CD14-positive monocyte (primary cell): ENCODE results near the gene OR9Q1. TPM values are rescaled to one million over a fixed set of nuclear protein-coding genes. Genes with fewer than 3 reads are reported as not detected.

Source experiments
- DNase-seq, 3 donors: peaks; one replicate each; pipeline ENCODE4 v3.0.0-alpha.2; 2011 to 2022
- H2AFZ ChIP-seq: 2 replicates; pipeline ENCODE4 v1.6.0; 2012; ENCODE audit warnings: mild to moderate bottlenecking, low read depth, low read length, inconsistent platforms; ENCODE audit not compliant: insufficient read depth, poor library complexity, severe bottlenecking
- H3K27ac ChIP-seq, 2 donors: 1 replicate in 1 of 2; 2 replicates in 1 of 2; pipeline ENCODE4 v1.5.1; 2012 to 2013; ENCODE audit warnings: low read length in 2 of 2, control low read depth in 1 of 2, inconsistent platforms in 1 of 2, low read depth in 1 of 2, mild to moderate bottlenecking in 1 of 2
- H3K27me3 ChIP-seq, 2 donors: one replicate each; pipeline versions ENCODE4 v1.6.0 to v1.6.1; 2011 to 2013; ENCODE audit warnings: low read length in 2 of 2; ENCODE audit not compliant: control insufficient read depth in 2 of 2, insufficient read depth in 2 of 2
- H3K36me3 ChIP-seq, 2 donors: replicated peaks in 1 of 2; 1 replicate in 1 of 2; 2 replicates in 1 of 2; pipeline versions ENCODE4 v1.5.1 to v1.6.1; 2012 to 2013; ENCODE audit warnings: low read length in 2 of 2, control low read depth in 1 of 2, inconsistent platforms in 1 of 2, mild to moderate bottlenecking in 1 of 2; ENCODE audit not compliant: insufficient read depth in 2 of 2, control insufficient read depth in 1 of 2
- H3K4me1 ChIP-seq, 2 donors: 1 replicate in 1 of 2; 2 replicates in 1 of 2; pipeline versions ENCODE4 v1.5.1 to v1.6.1; 2012 to 2013; ENCODE audit warnings: low read length in 2 of 2, control low read depth in 1 of 2, inconsistent platforms in 1 of 2, mild to moderate bottlenecking in 1 of 2, moderate library complexity in 1 of 2; ENCODE audit not compliant: insufficient read depth in 2 of 2, control insufficient read depth in 1 of 2
- H3K4me2 ChIP-seq: replicated peaks from 2 replicates; pipeline ENCODE3; 2012; ENCODE audit warnings: low read length, moderate library complexity, mild to moderate bottlenecking; ENCODE audit not compliant: poor library complexity, severe bottlenecking; ENCODE audit errors: extremely low read depth
- H3K4me3 ChIP-seq, 3 experiments: fragments of 200-600 bp in 1 of 3; sonication (generic) in 1 of 3; replicated peaks in 1 of 3; 1 replicate in 2 of 3; 2 replicates in 1 of 3; pipeline ENCODE4 v1.5.1; 2011 to 2013; ENCODE audit warnings: low read length in 3 of 3, mild to moderate bottlenecking in 3 of 3, control low read depth in 2 of 3, low read depth in 2 of 3, inconsistent platforms in 1 of 3, moderate library complexity in 1 of 3
- H3K79me2 ChIP-seq: 2 replicates; pipeline ENCODE4 v1.6.0; 2012; ENCODE audit warnings: mild to moderate bottlenecking, control low read depth, inconsistent platforms, low read length, moderate library complexity; ENCODE audit not compliant: insufficient read depth
- H3K9ac ChIP-seq: 2 replicates; pipeline ENCODE4 v1.6.0; 2017; ENCODE audit warnings: low read length, mild to moderate bottlenecking; ENCODE audit not compliant: insufficient read depth, poor library complexity, severe bottlenecking
- H3K9me3 ChIP-seq, 2 donors: replicated peaks in 1 of 2; 1 replicate in 1 of 2; 2 replicates in 1 of 2; pipeline versions ENCODE4 v1.5.1 to v1.6.1; 2012 to 2013; ENCODE audit warnings: low read length in 2 of 2, control low read depth in 1 of 2; ENCODE audit not compliant: control insufficient read depth in 1 of 2, insufficient read depth in 1 of 2
- H4K20me1 ChIP-seq: 2 replicates; pipeline ENCODE4 v1.6.0; 2012; ENCODE audit warnings: mild to moderate bottlenecking, low read length, control low read depth, moderate library complexity; ENCODE audit not compliant: insufficient read depth
- H3K27ac Mint-ChIP-seq, 7 donors: one replicate each; pipeline ENCODE4 v1.8.0; 2020; ENCODE audit warnings: mild to moderate bottlenecking in 7 of 7, mixed read lengths in 7 of 7, moderate library complexity in 6 of 7, inconsistent platforms in 2 of 7
- H3K27me3 Mint-ChIP-seq, 3 donors: one replicate each; pipeline ENCODE4 v1.8.0; 2021 to 2022; ENCODE audit warnings: low read depth in 3 of 3, mild to moderate bottlenecking in 3 of 3, mixed read lengths in 3 of 3, moderate library complexity in 3 of 3, inconsistent platforms in 1 of 3
- H3K36me3 Mint-ChIP-seq, 2 donors: one replicate each; pipeline ENCODE4 v1.8.0; 2020; ENCODE audit warnings: mixed read lengths in 2 of 2, inconsistent platforms in 1 of 2, mild to moderate bottlenecking in 1 of 2
- H3K4me1 Mint-ChIP-seq: one replicate; pipeline ENCODE4 v1.8.0; 2020; ENCODE audit warnings: mild to moderate bottlenecking, mixed read lengths
- H3K4me3 Mint-ChIP-seq, 2 donors: one replicate each; pipeline ENCODE4 v1.8.0; 2020; ENCODE audit warnings: mild to moderate bottlenecking in 2 of 2, mixed read lengths in 2 of 2, moderate library complexity in 1 of 2
- H3K9me3 Mint-ChIP-seq, 7 donors: one replicate each; pipeline ENCODE4 v1.8.0; 2020 to 2022; ENCODE audit warnings: mixed read lengths in 7 of 7, mild to moderate bottlenecking in 6 of 7, moderate library complexity in 6 of 7, inconsistent platforms in 2 of 7
- WGBS: methylation state at CpG from one replicate; pipeline ENCODE4 v1.1.5; 2013; ENCODE audit warnings: missing lambda C conversion rate; ENCODE audit not compliant: insufficient coverage; 5-methylcytosine and 5-hydroxymethylcytosine counted together
- intact Hi-C, 2 donors: fragments of 100-400 bp; cut with micrococcal nuclease; formaldehyde crosslinking; loops; one replicate each; pipeline versions ENCODE4 v1.15.0 to v1.15.1; 2023
- polyA minus RNA-seq: library from RNA; depleted of rRNA, polyadenylated mRNA; stranded (reverse); fragments of >200 nt; gene quantifications from 2 replicates; pipeline ENCODE4 v1.2.3, GENCODE V29; 2012
- polyA plus RNA-seq, 3 donors: library from polyadenylated mRNA; depleted of rRNA in 1 of 3; unstranded in 2 of 3; stranded (reverse) in 1 of 3; fragments of 300-500 nt in 2 of 3; fragments of >200 nt in 1 of 3; fragmentation: Illumina TruSeq in 2 of 3; gene quantifications; 1 replicate in 2 of 3; 2 replicates in 1 of 3; pipeline ENCODE4 v1.2.3, GENCODE V29; 2012 to 2021
- total RNA-seq, 12 experiments: library from RNA in 1 of 12; stranded (reverse) in 1 of 12; fragments of 120-200 nt in 1 of 12; gene quantifications; one replicate each; pipeline ENCODE4 v1.2.4 and lab custom pipeline; 2013 to 2026; ENCODE audit warnings: mixed read lengths in 6 of 12, inconsistent platforms in 1 of 12
- TF ChIP-seq, protein P1 (sequence below): fragments of 200-600 bp; IDR thresholded peaks from one replicate; pipeline ENCODE4 v1.8.0; 2022; ENCODE audit warnings: antibody characterized with exemption, mild to moderate bottlenecking

OR9Q1 gene
- total RNA-seq (2013): not detected
- polyA plus RNA-seq (not detected), polyA minus RNA-seq (not detected in 2 replicates), total RNA-seq (lab: John Stamatoyannopoulos, UW) (0 to 0.81 (median 0) reads per million in 11 experiments)

DNA sequence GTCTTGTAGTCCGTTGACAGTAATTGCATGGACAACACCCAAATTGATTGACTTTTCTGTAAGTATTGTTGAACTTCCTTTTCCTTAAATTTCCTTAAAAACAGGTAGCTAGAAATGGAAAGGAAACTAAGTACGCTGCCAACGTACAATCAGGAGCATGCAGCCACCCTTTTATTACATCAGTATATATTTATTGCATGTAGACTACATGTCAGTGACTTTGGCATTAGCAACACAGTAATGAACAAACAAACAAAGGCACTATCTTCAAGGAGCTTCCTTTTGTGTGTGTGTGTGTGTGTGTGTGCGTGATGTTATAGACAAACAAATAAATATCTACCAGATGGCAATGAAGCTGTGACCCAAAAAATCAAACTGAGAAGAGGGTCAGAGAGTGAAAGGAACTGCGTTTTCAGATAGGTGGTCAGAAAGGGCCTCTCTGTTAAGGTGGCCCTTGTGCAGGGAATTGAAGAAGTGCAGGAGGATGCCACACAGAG lies at the start of gene OR9Q1:
Gene OR9Q1 (plus strand): TSS at position 447 of the 497 bp plus-strand sequence. CDS start 155,564 bp downstream, outside the sequence.
- Histone ChIP-seq H3K79me2 (no peaks in the 10 kb centered on the region), H4K20me1 (no peaks in the 10 kb centered on the region), H3K9ac (no peak within 1 kb of the TSS), H3K4me3 (no peak within 1 kb of the TSS), H3K9me3 (no peaks in the 10 kb centered on the region), H3K4me2 (no peak within 1 kb of the TSS), H3K36me3 (no peaks in the 10 kb centered on the region), H3K27ac (no peak within 1 kb of the TSS), H3K27me3 (no peaks in the 10 kb centered on the region), H3K4me1 (no peaks in the 10 kb centered on the region), H2AFZ (no peak within 1 kb of the TSS)
- Mint-ChIP-seq H3K4me3 (no peak within 1 kb of the TSS), H3K4me1 (no peaks in the 10 kb centered on the region), H3K36me3 (no peaks in the 10 kb centered on the region), H3K9me3 (peaks cover 0 to 3% (median 0%) of the 10 kb centered on the region in 7 donors), H3K27ac (peak within 1 kb of the TSS in 1 of 7 donors; percentile 1), H3K27me3 (peaks cover 0 to 4% (median 2%) of the 10 kb centered on the region in 3 donors)
- WGBS: 50% methylated on average over 1 of the region's 5 CpGs
- no peak for DNase-seq
- TF ChIP-seq, protein P1, sequence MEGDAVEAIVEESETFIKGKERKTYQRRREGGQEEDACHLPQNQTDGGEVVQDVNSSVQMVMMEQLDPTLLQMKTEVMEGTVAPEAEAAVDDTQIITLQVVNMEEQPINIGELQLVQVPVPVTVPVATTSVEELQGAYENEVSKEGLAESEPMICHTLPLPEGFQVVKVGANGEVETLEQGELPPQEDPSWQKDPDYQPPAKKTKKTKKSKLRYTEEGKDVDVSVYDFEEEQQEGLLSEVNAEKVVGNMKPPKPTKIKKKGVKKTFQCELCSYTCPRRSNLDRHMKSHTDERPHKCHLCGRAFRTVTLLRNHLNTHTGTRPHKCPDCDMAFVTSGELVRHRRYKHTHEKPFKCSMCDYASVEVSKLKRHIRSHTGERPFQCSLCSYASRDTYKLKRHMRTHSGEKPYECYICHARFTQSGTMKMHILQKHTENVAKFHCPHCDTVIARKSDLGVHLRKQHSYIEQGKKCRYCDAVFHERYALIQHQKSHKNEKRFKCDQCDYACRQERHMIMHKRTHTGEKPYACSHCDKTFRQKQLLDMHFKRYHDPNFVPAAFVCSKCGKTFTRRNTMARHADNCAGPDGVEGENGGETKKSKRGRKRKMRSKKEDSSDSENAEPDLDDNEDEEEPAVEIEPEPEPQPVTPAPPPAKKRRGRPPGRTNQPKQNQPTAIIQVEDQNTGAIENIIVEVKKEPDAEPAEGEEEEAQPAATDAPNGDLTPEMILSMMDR: no peak
- intact Hi-C loops: no loop called here

GRCh38 chr11:57974132-57974531 lies 49.5 kb upstream of the OR9Q1 start:
- no peak overlapping the region for H2AFZ ChIP-seq
- intact Hi-C loops: no loop called here
- Mint-ChIP-seq H3K4me3 (no peak overlapping the region), H3K27me3 (peaks cover 2 to 3% (median 2%) of the 10 kb centered on the region in 3 donors), H3K4me1 (peaks cover 9% of the 10 kb centered on the region), H3K36me3 (no peaks in the 10 kb centered on the region), H3K27ac (no peak overlapping the region), H3K9me3 (peaks cover 0 to 5% (median 3%) of the 10 kb centered on the region in 7 donors)
- TF ChIP-seq, protein P1: no peak
- no peaks in the 10 kb centered on the region for H3K9me3 ChIP-seq
- no peaks in the 10 kb centered on the region for H3K79me2 ChIP-seq
- H3K4me3 ChIP-seq: no peak overlapping the region
- no peaks in the 10 kb centered on the region for H3K36me3 ChIP-seq
- no peak for DNase-seq
- no peaks in the 10 kb centered on the region for H4K20me1 ChIP-seq
- no peak overlapping the region for H3K27ac ChIP-seq
- no peak overlapping the region for H3K4me2 ChIP-seq
- H3K4me1 ChIP-seq: peaks cover 6% of the 10 kb centered on the region in 2 donors
- no peaks in the 10 kb centered on the region for H3K27me3 ChIP-seq
- no peak overlapping the region for H3K9ac ChIP-seq
- no CpG with 5 or more reads among the region's 1 CpG for WGBS
